ENCODE results near the gene JAK1. TPM values are rescaled to one million over a fixed set of nuclear protein-coding genes. Genes with fewer than 3 reads are reported as not detected.

Gene JAK1
- total RNA-seq: 196 and 247 TPM in 2 replicates

GRCh38 chr1:64966158-64966971 lies at the start of gene JAK1:
Gene JAK1 (minus strand): TSS chr1:64966549. CDS start chr1:64886264, 80,285 bp downstream.

Other genes with a start within 250 kb of the JAK1 start
- 4.6 and 8.1 TPM in 2 replicates for gene RAVER2, start 221.5 kb downstream of the JAK1 start, total RNA-seq
- 23.4 and 24.8 TPM in 2 replicates for gene AK4, start 181.7 kb upstream of the JAK1 start, total RNA-seq

All from smooth muscle cell of trachea (primary cell).